Limb (tissue), 2 donors: Measurements from ENCODE around the gene IRX1.

Source experiments
- DNase-seq, 2 donors: peaks; one replicate each; pipeline ENCODE4 v3.0.0-alpha.2; 2016; ENCODE audit errors: extremely low spot score in 2 of 2

IRX1 gene

DNA sequence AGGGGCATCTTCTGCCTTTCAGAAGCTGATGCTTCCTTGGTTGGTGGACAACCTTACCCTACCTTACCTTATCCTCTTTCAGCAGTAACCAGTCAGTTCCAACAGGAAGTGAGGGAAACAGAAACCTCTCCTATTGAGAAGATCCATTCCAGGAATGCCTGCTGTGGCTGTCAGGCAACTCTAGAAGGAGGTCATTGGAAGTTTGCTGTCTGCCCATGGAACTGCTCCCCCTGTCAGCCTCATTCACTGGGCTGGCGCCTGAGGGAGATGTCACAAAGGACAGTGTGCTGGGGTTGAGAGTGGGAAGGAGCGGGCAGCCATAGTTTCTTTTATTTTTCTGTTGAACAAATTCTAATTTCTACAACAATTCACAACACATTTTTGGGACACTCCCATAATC is 54.7 kb downstream of the IRX1 start:
- peak in 1 of 2 donors; percentile 17 for DNase-seq

DNA sequence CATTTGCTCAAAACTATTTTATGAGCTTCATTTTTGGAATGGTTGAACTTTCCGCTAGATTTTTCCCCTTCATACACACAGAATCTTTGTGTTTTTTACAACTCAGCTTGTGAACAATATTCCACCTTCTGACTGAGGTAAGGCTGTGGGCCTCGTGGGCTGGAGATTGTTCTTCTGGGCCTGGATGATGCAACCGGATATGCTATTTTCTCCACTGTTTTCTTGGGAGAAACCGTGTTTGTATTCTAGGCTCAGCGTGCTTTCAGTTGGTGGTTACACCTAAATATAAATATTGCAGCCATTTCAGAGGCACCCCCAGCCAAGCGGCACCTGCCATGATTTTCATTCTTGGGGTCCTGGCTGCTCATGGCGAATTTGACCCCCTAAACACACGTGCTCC is 55.2 kb downstream of the IRX1 start:
- DNase-seq = no peak
